GM12892 (cell line): ENCODE measurements around the gene ADGRL3.

Experiments
- POLR2A ChIP-seq: IDR thresholded peaks from 2 replicates; pipeline ENCODE4 v1.6.1; 2011; ENCODE audit warnings: low read depth, low read length, control low read depth
- POLR2AphosphoS5 ChIP-seq: IDR thresholded peaks from 2 replicates; pipeline ENCODE4 v1.6.1; 2011; ENCODE audit warnings: low read depth, low read length, control low read depth
- TAF1 ChIP-seq: IDR thresholded peaks from 2 replicates; pipeline ENCODE4 v1.6.1; 2011; ENCODE audit warnings: low read depth, mild to moderate bottlenecking, control low read depth, low read length, borderline replicate concordance

DNA sequence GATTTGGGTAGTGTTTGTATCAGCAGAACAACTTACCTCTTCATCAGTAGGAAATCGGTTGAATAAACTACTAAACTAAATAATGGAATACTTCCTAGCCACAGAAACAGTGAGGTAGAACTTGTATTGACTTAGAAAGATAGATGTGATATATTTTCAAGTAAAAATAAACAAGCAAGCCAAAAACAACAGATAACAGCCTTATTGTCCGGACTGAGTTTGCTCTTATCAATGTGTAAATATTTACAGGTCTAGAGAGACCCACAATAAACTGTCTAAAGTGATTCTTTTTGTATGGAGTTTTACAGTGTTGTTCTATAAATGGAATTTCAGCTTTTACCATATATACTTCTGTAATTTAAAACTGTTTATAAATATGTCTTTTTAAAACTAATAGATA lies 721.8 kb downstream of the ADGRL3 start:
- no peak for TF ChIP-seq POLR2AphosphoS5
- no peak for TF ChIP-seq TAF1
- TF ChIP-seq POLR2A = no peak
